AG04449 (cell line): ENCODE data around the gene NR2F1-AS1.
A peak's percentile ranks its signal among the peaks of the same experiment; 100 is the strongest.

Source experiments
- CTCF ChIA-PET: fragments of 350-600 bp; formaldehyde crosslinking; extraction: SDS; loops from one replicate; lab custom pipeline; 2021; ENCODE audit warnings: antibody characterized with exemption; lab: Yijun Ruan, JAX
- POLR2A ChIA-PET: fragments of 400-600, 350-600 bp; formaldehyde crosslinking; extraction: SDS; loops from one replicate; lab custom pipeline; 2020; ENCODE audit warnings: antibody characterized with exemption, inconsistent platforms; lab: Yijun Ruan, JAX
- DNase-seq: peaks from one replicate; pipeline ENCODE4 v3.0.0-alpha.2; 2010; ENCODE audit warnings: low read depth, low spot score
- H3K4me3 ChIP-seq: 2 replicates; pipeline ENCODE4 v1.5.1; 2011; ENCODE audit warnings: low read depth, mild to moderate bottlenecking, control low read depth, low read length
- TF ChIP-seq, protein P1 (sequence below): IDR thresholded peaks from one replicate; pipeline ENCODE4 v1.5.1; 2011; ENCODE audit warnings: mild to moderate bottlenecking, moderate library complexity, low read length, control low read depth, inconsistent platforms; ENCODE audit not compliant: insufficient read depth; ENCODE audit errors: missing control alignments

NR2F1-AS1 gene

DNA sequence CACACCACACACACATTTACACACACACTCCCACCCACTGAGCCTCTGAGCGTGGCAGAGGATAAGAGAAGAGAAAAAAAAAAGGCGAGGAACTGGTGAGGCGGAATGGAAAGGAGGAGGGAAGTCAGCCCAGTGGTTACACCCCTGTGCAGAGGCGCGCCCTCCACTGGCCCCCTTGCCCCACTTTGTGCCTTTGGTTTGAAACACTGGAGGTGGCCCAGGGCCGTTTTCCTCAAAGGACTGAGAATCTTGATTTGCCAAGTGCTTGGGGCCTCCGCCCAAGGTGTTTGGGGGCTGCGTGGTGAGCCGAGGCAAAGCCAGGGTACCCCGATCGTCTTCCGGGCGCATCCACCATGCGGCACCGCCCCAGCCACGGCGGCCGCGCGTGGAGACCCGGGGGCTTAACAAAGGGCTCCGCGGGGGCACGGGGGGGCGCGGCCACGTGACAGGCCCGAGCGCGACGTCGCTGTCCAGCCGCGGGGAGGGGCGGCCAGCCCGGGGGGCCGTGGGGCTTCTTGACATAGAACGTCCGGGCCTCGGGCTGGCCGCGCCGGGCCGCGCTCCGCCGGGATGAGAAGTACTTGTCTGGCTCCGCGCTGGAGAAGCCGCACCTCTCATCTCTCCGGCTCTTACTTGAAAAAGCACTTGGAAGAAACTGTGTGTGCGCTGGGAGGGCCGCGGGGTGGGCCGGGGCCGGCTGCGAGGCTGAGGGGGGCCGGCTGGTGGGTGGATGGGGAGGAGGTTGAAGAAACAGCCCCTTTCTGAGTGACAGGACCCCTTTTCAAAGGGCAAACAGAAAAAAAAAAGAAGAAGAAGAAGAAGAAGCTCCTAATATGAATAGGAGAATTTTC is 23.0 kb upstream of the NR2F1-AS1 start:
- TF ChIP-seq, protein P1, sequence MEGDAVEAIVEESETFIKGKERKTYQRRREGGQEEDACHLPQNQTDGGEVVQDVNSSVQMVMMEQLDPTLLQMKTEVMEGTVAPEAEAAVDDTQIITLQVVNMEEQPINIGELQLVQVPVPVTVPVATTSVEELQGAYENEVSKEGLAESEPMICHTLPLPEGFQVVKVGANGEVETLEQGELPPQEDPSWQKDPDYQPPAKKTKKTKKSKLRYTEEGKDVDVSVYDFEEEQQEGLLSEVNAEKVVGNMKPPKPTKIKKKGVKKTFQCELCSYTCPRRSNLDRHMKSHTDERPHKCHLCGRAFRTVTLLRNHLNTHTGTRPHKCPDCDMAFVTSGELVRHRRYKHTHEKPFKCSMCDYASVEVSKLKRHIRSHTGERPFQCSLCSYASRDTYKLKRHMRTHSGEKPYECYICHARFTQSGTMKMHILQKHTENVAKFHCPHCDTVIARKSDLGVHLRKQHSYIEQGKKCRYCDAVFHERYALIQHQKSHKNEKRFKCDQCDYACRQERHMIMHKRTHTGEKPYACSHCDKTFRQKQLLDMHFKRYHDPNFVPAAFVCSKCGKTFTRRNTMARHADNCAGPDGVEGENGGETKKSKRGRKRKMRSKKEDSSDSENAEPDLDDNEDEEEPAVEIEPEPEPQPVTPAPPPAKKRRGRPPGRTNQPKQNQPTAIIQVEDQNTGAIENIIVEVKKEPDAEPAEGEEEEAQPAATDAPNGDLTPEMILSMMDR, result no peak
- no peak for DNase-seq
- CTCF ChIA-PET, result interaction anchor here (1.3 kb wide), 1 partner anchor 9 kb away, joined by 3 read pairs; no protein-coding TSS in a partner anchor
- POLR2A ChIA-PET, result no interaction called here
- H3K4me3 ChIP-seq, result peak overlapping the region; percentile 19; the same call in 1 of the 2 replicates

DNA sequence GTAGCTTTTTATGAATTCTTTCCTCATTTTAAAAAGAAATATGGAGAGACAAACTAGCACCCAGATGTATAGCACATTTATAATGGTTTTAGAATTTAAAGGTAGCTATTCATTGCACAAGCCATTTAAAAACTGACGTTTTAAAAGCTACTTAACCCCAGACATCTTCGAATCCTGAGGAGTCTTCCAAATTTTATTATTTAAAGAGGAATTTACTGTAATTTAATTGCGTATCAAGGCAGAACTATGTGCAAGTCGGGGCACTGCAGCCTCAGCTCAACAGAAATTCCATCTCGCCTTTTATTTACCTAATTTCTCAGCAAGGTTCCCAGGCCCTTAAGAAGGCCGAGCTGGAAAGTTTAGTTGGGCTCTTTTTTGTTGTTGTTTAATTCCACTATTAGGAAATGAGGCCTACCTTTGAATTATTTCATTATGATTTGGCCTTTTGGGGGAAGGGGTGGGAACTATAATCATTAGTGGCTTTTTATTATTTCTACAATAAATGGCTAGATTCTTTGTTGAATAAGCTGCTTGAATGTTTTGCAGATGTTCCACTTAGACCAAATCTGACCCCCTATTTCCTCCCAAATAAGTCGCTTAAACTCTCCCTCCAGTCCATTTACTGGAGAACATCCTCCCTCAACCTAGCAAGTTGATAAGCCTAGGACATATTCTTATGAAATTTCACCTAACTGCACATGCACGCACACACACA is 22.2 kb upstream of the NR2F1-AS1 start:
- CTCF ChIA-PET, result interaction anchor here (0.7 to 1.3 kb wide), 3 partner anchors 9 to 198 kb away, joined by 3 to 4 read pairs (median 4); no protein-coding TSS in a partner anchor
- TF ChIP-seq, protein P1, result no peak
- H3K4me3 ChIP-seq, result no peak overlapping the region
- POLR2A ChIA-PET, result no interaction called here
- no peak for DNase-seq

DNA sequence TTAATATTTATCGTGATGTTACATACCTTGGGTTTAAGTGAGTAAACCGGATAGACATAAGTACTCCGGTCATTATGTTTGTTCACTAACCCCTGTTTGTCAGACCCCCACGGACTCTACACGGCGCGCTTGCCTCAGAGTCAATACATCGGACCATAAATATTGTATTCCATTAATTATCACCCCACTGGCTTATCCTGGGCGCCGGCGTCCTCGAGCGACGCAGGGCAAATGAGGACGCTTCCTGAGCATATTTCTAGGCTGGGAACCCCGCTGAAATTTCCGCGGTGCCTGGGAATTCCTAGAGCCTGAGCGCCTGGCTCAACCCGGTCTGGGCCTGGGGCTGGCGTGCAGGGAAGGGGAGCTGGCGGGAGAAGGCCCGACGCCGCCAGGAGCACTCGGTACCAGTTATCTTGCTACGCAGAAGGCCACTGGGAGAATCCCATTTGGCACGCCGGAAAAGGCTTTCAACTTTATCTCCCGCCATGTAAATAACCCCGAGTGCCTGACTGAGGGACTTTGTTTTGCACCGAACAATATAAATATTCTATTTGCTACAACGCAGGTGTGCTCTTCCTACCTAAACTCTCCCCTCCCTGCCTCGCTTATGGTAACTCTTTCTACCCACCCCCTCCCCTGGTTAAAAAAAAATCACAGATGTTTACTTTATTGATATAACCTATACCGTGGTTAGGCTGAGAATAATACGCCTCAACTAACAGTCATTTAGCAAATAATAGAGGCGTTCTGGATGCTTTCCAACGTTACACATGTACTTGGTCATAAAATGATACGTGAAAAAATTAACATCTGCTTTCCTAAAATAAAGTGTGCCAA is 21.4 kb upstream of the NR2F1-AS1 start:
- DNase-seq, result no peak
- TF ChIP-seq, protein P1, result no peak
- ChIA-PET CTCF (interaction anchor here (0.7 to 1.3 kb wide), 3 partner anchors 10 to 199 kb away, joined by 3 to 4 read pairs (median 4); no protein-coding TSS in a partner anchor), POLR2A (interaction anchor here (1.1 kb wide), 1 partner anchor 16 kb away, joined by 3 read pairs; no protein-coding TSS in a partner anchor)
- no peak overlapping the region for H3K4me3 ChIP-seq

- POLR2A ChIA-PET, result interaction anchor here (1.1 kb wide), 1 partner anchor 16 kb away, joined by 3 read pairs; no protein-coding TSS in a partner anchor
- H3K4me3 ChIP-seq, result no peak overlapping the region
- CTCF ChIA-PET, result interaction anchor here (2.9 kb wide), 1 partner anchor 199 kb away, joined by 13 read pairs; no protein-coding TSS in a partner anchor
Observed at GRCh38 chr5:93601802-93602155, 20.8 kb upstream of the NR2F1-AS1 start.

GRCh38 chr5:93601071-93601801 is 20.2 kb upstream of the NR2F1-AS1 start:
- TF ChIP-seq, protein P1, result no peak
- ChIA-PET POLR2A (interaction anchor here (1.1 kb wide), 1 partner anchor 17 kb away, joined by 3 read pairs; no protein-coding TSS in a partner anchor), CTCF (interaction anchor here (1.0 to 2.9 kb wide), 3 partner anchors 9 to 199 kb away, joined by 3 to 13 read pairs (median 3); no protein-coding TSS in a partner anchor)
- no peak for DNase-seq
- no peak overlapping the region for H3K4me3 ChIP-seq

More at GRCh38 chr5:93601802-93602155, 20.8 kb upstream of the NR2F1-AS1 start:
- no peak for DNase-seq
- TF ChIP-seq, protein P1, result no peak
